Vagina (tissue), 2 donors: ENCODE measurements around the gene APOL5.

ENCODE experiments used
- CTCF ChIP-seq, 3 experiments: fragments of 450-650 bp in 2 of 3; fragments of 200-600 bp in 1 of 3; sonication (generic) in 1 of 3; IDR thresholded peaks; one replicate each; pipeline ENCODE4 v1.5.1; 2017 to 2019; ENCODE audit warnings: antibody characterized with exemption in 3 of 3, mild to moderate bottlenecking in 2 of 3, moderate library complexity in 2 of 3
- POLR2A ChIP-seq, 2 donors: fragments of 450-650 bp; IDR thresholded peaks; one replicate each; pipeline ENCODE4 v1.6.1; 2017; ENCODE audit warnings: antibody characterized with exemption in 2 of 2, mild to moderate bottlenecking in 2 of 2, moderate library complexity in 2 of 2
- POLR2AphosphoS5 ChIP-seq, 2 donors: sonication (generic); formaldehyde crosslinking; IDR thresholded peaks; one replicate each; pipeline ENCODE4 v1.9.0; 2017; ENCODE audit warnings: antibody characterized with exemption in 2 of 2, mild to moderate bottlenecking in 2 of 2, low read depth in 1 of 2; ENCODE audit not compliant: insufficient read depth in 1 of 2

- TF ChIP-seq POLR2A (IDR thresholded peaks at IDR 0.05) (no peak), CTCF (IDR thresholded peaks at IDR 0.05) (no peak), POLR2AphosphoS5 (IDR thresholded peaks at IDR 0.05; ENCODE audit: insufficient read depth in 1 of 2, low read depth in 1 of 2) (no peak)
Measured at GRCh38 chr22:35775339-35775738, 57.7 kb downstream of the APOL5 start.
